A673 (cell line): Measurements from ENCODE around the gene FKBP8.

Experiments
- CTCF ChIP-seq: fragments of 300-800, 200-600 bp; sonication (generic); conservative IDR thresholded peaks from 2 replicates; pipeline ENCODE4 v1.5.1; 2017; ENCODE audit warnings: low read depth, mild to moderate bottlenecking, antibody characterized with exemption, low read length, moderate library complexity, mixed read lengths
- EZH2 ChIP-seq: fragments of 200-600 bp; sonication (generic); IDR thresholded peaks from 2 replicates; pipeline ENCODE4 v1.6.1; 2017; ENCODE audit warnings: borderline replicate concordance, low read depth, mild to moderate bottlenecking, mixed read lengths, antibody characterized with exemption, low read length; ENCODE audit not compliant: poor library complexity, severe bottlenecking

- no peak for TF ChIP-seq EZH2
- TF ChIP-seq CTCF: no peak
These were observed 23.6 kb upstream of the FKBP8 start for GRCh38 chr19:18566953-18567352.
